Panc1 (cell line): Measurements from ENCODE around the gene SCRN3. TPM values are rescaled to one million over a fixed set of nuclear protein-coding genes. Genes with fewer than 3 reads are reported as not detected.

ENCODE experiments used
- ATAC-seq: fragments of 200-7000 bp; cut with Tn5 transposase; 2 replicates; pipeline ENCODE4 v1.9.1; 2020; ENCODE audit warnings: mild to moderate bottlenecking, moderate library complexity
- BruUV-seq: library from RNA; stranded (reverse); fragments of 400-500 nt; replicated peaks from 2 replicates; lab custom pipeline; 2021; lab: Mats Ljungman, UMichigan
- CTCF ChIA-PET: fragments of 300-600 bp; sonication (Branson Sonifier 250); formaldehyde crosslinking; loops from one replicate; lab custom pipeline; 2022; ENCODE audit warnings: antibody characterized with exemption; lab: Charles Lee
- POLR2A ChIA-PET: fragments of 300-600 bp; sonication (Branson Sonifier 250); formaldehyde crosslinking; loops from one replicate; lab custom pipeline; 2022; ENCODE audit warnings: antibody characterized with exemption; lab: Charles Lee
- DNase-seq: peaks from one replicate; pipeline ENCODE4 v3.0.0-alpha.2; 2010; ENCODE audit warnings: low read depth, low spot score
- H3K27ac ChIP-seq: 2 replicates; pipeline ENCODE4 v1.5.1; 2011; ENCODE audit warnings: mild to moderate bottlenecking, low read length, inconsistent platforms
- H3K27me3 ChIP-seq: fragments of 200-500 bp; sonication (Bioruptor generic); 2 replicates; pipeline ENCODE4 v1.6.0; 2014; ENCODE audit warnings: low read length, inconsistent platforms; ENCODE audit not compliant: control insufficient read depth, insufficient read depth
- H3K36me3 ChIP-seq: fragments of 200-500 bp; sonication (Bioruptor generic); 2 replicates; pipeline ENCODE4 v1.5.1; 2014; ENCODE audit warnings: inconsistent platforms, mild to moderate bottlenecking, low read length, moderate library complexity; ENCODE audit not compliant: control insufficient read depth, insufficient read depth
- H3K4me1 ChIP-seq: 2 replicates; pipeline ENCODE4 v1.5.1; 2011; ENCODE audit warnings: inconsistent platforms, mild to moderate bottlenecking, low read length, moderate library complexity; ENCODE audit not compliant: control insufficient read depth, insufficient read depth
- H3K4me3 ChIP-seq, 2 experiments: 2 replicates each; pipeline ENCODE4 v1.5.1; 2011 to 2012; ENCODE audit warnings: low read depth in 2 of 2, low read length in 2 of 2, mild to moderate bottlenecking in 2 of 2, inconsistent platforms in 1 of 2, moderate library complexity in 1 of 2
- H3K9me3 ChIP-seq: fragments of 200-500 bp; sonication (Bioruptor generic); 2 replicates; pipeline ENCODE4 v1.5.1; 2014; ENCODE audit warnings: low read depth, mild to moderate bottlenecking, inconsistent platforms, low read length, moderate library complexity; ENCODE audit not compliant: control insufficient read depth, insufficient read depth
- CTCF ChIP-seq: fragments of 450-650 bp; IDR thresholded peaks from 2 replicates; pipeline ENCODE4 v1.5.1; 2017; ENCODE audit warnings: mild to moderate bottlenecking
- POLR2AphosphoS5 ChIP-seq: IDR thresholded peaks from 2 replicates; pipeline ENCODE4 v1.6.1; 2012; ENCODE audit warnings: mild to moderate bottlenecking, low read depth, low read length, moderate library complexity
- REST ChIP-seq, 2 experiments: IDR thresholded peaks; 2 replicates each; pipeline ENCODE4 v1.6.1; 2011 to 2012; ENCODE audit warnings: low read depth in 2 of 2, control low read depth in 1 of 2, low read length in 1 of 2, mild to moderate bottlenecking in 1 of 2, moderate library complexity in 1 of 2; ENCODE audit not compliant: insufficient read depth in 1 of 2
- SIN3A ChIP-seq: IDR thresholded peaks from 2 replicates; pipeline ENCODE4 v1.6.1; 2012; ENCODE audit warnings: low read depth, mild to moderate bottlenecking, low read length, moderate library complexity, borderline replicate concordance; ENCODE audit not compliant: insufficient read depth
- TCF7L2 ChIP-seq: IDR thresholded peaks from 2 replicates; pipeline ENCODE4 v1.6.1; 2011; ENCODE audit warnings: mild to moderate bottlenecking, low read depth, low read length, inconsistent platforms
- in situ Hi-C: cut with HindIII; loops from 2 replicates; pipeline ENCODE4 v1.10.0; 2016; ENCODE audit warnings: low sequenced_read_pairs, low pct_unique_long_range_greater_than_20kb
- intact Hi-C: fragments of 100-400 bp; cut with micrococcal nuclease; formaldehyde crosslinking; loops from one replicate; pipeline ENCODE4 v1.10.0; 2022; ENCODE audit not compliant: unreplicated experiment
- total RNA-seq: library from RNA; stranded (reverse); gene quantifications from one replicate; pipeline ENCODE4 v1.2.1, GENCODE V29; 2021; ENCODE audit not compliant: unreplicated experiment

The SCRN3 gene
- total RNA-seq, 1 experiment from 2014 or later: 16.2 TPM

GRCh38 chr2:174477759-174478158 is 82.2 kb downstream of the SCRN3 start:
- Histone ChIP-seq H3K27me3 (no peaks in the 10 kb centered on the region), H3K27ac (no peak overlapping the region), H3K4me3 (no peak overlapping the region), H3K9me3 (no peaks in the 10 kb centered on the region), H3K36me3 (no peaks in the 10 kb centered on the region), H3K4me1 (no peaks in the 10 kb centered on the region)
- no peak for DNase-seq
- TF ChIP-seq TCF7L2 (no peak), SIN3A (no peak), POLR2AphosphoS5 (no peak), CTCF (no peak), REST (IDR thresholded peaks at IDR 0.05; ENCODE audit: insufficient read depth in 1 of 2, low read depth in 2 of 2, low read length in 1 of 2) (no peak)
- no TSS peak for BruUV-seq
- in situ Hi-C loops: no loop called here
- POLR2A ChIA-PET: no interaction called here
- CTCF ChIA-PET: no interaction called here
- no peak for ATAC-seq
- intact Hi-C loops: no loop called here

Other genes starting within 250 kb of the SCRN3 start
- gene OLA1, start 147.2 kb upstream of the SCRN3 start, total RNA-seq: 126 TPM
- not detected for gene SP9, start 60.8 kb upstream of the SCRN3 start, total RNA-seq
- 2.1 TPM for gene GPR155, start 91.3 kb downstream of the SCRN3 start, total RNA-seq
- gene WIPF1, start 202.1 kb downstream of the SCRN3 start, total RNA-seq: 8.3 TPM